Cardiac fibroblast (primary cell): Measurements from ENCODE around the gene SNX10.

ENCODE experiments used
- DNase-seq, 2 donors: peaks; one replicate each; pipeline versions ENCODE4 v3.0.0 to v3.0.0-alpha.2; 2010; ENCODE audit warnings: low read depth in 2 of 2
- H3K4me3 ChIP-seq, 2 donors: replicated peaks in 1 of 2; 1 replicate in 1 of 2; 2 replicates in 1 of 2; pipeline ENCODE4 v1.5.1; 2011; ENCODE audit warnings: low read depth in 2 of 2, low read length in 2 of 2, mild to moderate bottlenecking in 2 of 2, moderate library complexity in 1 of 2
- CTCF ChIP-seq: IDR thresholded peaks from one replicate; pipeline ENCODE4 v1.5.1; 2011; ENCODE audit warnings: low read depth, mild to moderate bottlenecking, low read length, inconsistent platforms

Gene SNX10

GRCh38 chr7:26356229-26356628, 64.6 kb downstream of the SNX10 start:
- H3K4me3 ChIP-seq: no peak overlapping the region
- no peak for DNase-seq
- no peak for TF ChIP-seq CTCF

- no peak for TF ChIP-seq CTCF
- H3K4me3 ChIP-seq: no peak overlapping the region
- DNase-seq: peak in 1 of 2 donors; percentile 30
Observed at GRCh38 chr7:26356929-26357798, 65.5 kb downstream of the SNX10 start.

GRCh38 chr7:26357799-26358151, 66.1 kb downstream of the SNX10 start:
- H3K4me3 ChIP-seq: no peak overlapping the region
- no peak for TF ChIP-seq CTCF
- no peak for DNase-seq

- DNase-seq: no peak
- no peak overlapping the region for H3K4me3 ChIP-seq
Observed at GRCh38 chr7:26360650-26361049, 69.0 kb downstream of the SNX10 start.

GRCh38 chr7:26361637-26362036, 70.0 kb downstream of the SNX10 start:
- DNase-seq: no peak
- no peak for TF ChIP-seq CTCF
- H3K4me3 ChIP-seq: no peak overlapping the region

More at GRCh38 chr7:26360650-26361049, 69.0 kb downstream of the SNX10 start:
- TF ChIP-seq CTCF: no peak

GRCh38 chr7:26363465-26363864, 71.8 kb downstream of the SNX10 start:
- no peak overlapping the region for H3K4me3 ChIP-seq
- no peak for TF ChIP-seq CTCF
- DNase-seq: no peak
